ENCODE results near the gene APOL1. TPM values are rescaled to one million over a fixed set of nuclear protein-coding genes. Genes with fewer than 3 reads are reported as not detected.

Gene APOL1
- total RNA-seq, 6 experiments from 2014 or later = 85.1 to 299 (median 119) TPM

GRCh38 chr22:36244522-36245391 lies 8.2 kb upstream of the APOL1 start:
- no peak for DNase-seq
- peaks cover 0 to 22% (median 0%) of the 10 kb centered on the region in 4 donors for H3K4me1 ChIP-seq
- intact Hi-C loops (cut with DNase I) = no loop called here
- no peaks in the 10 kb centered on the region for H3K9me3 ChIP-seq
- H3K4me3 ChIP-seq = no peak overlapping the region
- no peaks in the 10 kb centered on the region for H3K36me3 ChIP-seq
- no peak overlapping the region for H3K27ac ChIP-seq
- H3K27me3 ChIP-seq = no peaks in the 10 kb centered on the region
- ATAC-seq = no peak
- TF ChIP-seq POLR2A (IDR thresholded peaks at IDR 0.05) = no peak
- TF ChIP-seq CTCF (IDR thresholded peaks at IDR 0.05) = no peak
- WGBS (ENCODE audit: insufficient coverage, low coverage, low lambda C conversion rate, missing lambda C conversion rate) = 72% methylated on average over 3 of the region's 5 CpGs

GRCh38 chr22:36245805-36246356 lies 7.1 kb upstream of the APOL1 start:
- Histone ChIP-seq H3K4me1 (peaks cover 0 to 28% (median 0%) of the 10 kb centered on the region in 4 donors), H3K27ac (peak overlapping the region in 1 of 3 donors; percentile 26), H3K36me3 (no peaks in the 10 kb centered on the region), H3K9me3 (no peaks in the 10 kb centered on the region), H3K4me3 (no peak overlapping the region), H3K27me3 (no peaks in the 10 kb centered on the region)
- DNase-seq (peak in 1 of 3 donors; percentile 72), ATAC-seq (peak; percentile 68 to 89 (median 84))
- no peak for TF ChIP-seq CTCF (IDR thresholded peaks at IDR 0.05)
- TF ChIP-seq POLR2A (IDR thresholded peaks at IDR 0.05) = no peak
- WGBS (ENCODE audit: insufficient coverage, low coverage, low lambda C conversion rate, missing lambda C conversion rate) = 30% methylated on average over 4 of the region's 4 CpGs
- intact Hi-C loops (cut with DNase I) = no loop called here

GRCh38 chr22:36246718-36247117 lies 6.2 kb upstream of the APOL1 start:
- 100% methylated on average over 1 of the region's 3 CpGs for WGBS (ENCODE audit: insufficient coverage, low coverage, low lambda C conversion rate, missing lambda C conversion rate)

GRCh38 chr22:36247955-36248354 lies 5.0 kb upstream of the APOL1 start:
- intact Hi-C loops (cut with DNase I) = no loop called here
- H3K27me3 ChIP-seq = no peaks in the 10 kb centered on the region
- WGBS (ENCODE audit: insufficient coverage, low coverage, low lambda C conversion rate, missing lambda C conversion rate) = 55% methylated on average over 5 of the region's 5 CpGs
- ATAC-seq (no peak), DNase-seq (no peak)
- no peak overlapping the region for H3K27ac ChIP-seq
- no peaks in the 10 kb centered on the region for H3K36me3 ChIP-seq
- H3K4me3 ChIP-seq = no peak overlapping the region
- H3K9me3 ChIP-seq = no peaks in the 10 kb centered on the region
- H3K4me1 ChIP-seq = peaks cover 0 to 32% (median 0%) of the 10 kb centered on the region in 4 donors
- TF ChIP-seq CTCF (IDR thresholded peaks at IDR 0.05) (no peak), POLR2A (IDR thresholded peaks at IDR 0.05) (no peak)

More at GRCh38 chr22:36246718-36247117, 6.2 kb upstream of the APOL1 start:
- H3K27ac ChIP-seq = peak overlapping the region in 1 of 3 donors; percentile 26
- no peaks in the 10 kb centered on the region for H3K27me3 ChIP-seq
- TF ChIP-seq POLR2A (IDR thresholded peaks at IDR 0.05) (no peak), CTCF (IDR thresholded peaks at IDR 0.05) (no peak)
- no peak overlapping the region for H3K4me3 ChIP-seq
- DNase-seq (no peak), ATAC-seq (peak in 1 of 4 donors; percentile 16)
- H3K36me3 ChIP-seq = no peaks in the 10 kb centered on the region
- peaks cover 0 to 28% (median 0%) of the 10 kb centered on the region in 4 donors for H3K4me1 ChIP-seq
- H3K9me3 ChIP-seq = no peaks in the 10 kb centered on the region
- intact Hi-C loops (cut with DNase I) = no loop called here

All from right lobe of liver (tissue), 6 donors.